Uterus (tissue), 2 donors: ENCODE results near the gene PXDC1.

ENCODE experiments used
- POLR2A ChIP-seq, 2 donors: fragments of 450-650 bp; IDR thresholded peaks; one replicate each; pipeline ENCODE4 v1.6.1; 2016; ENCODE audit warnings: antibody characterized with exemption in 2 of 2, mild to moderate bottlenecking in 1 of 2, moderate library complexity in 1 of 2
- TF ChIP-seq, protein P1 (sequence below), 4 experiments: fragments of 200-600 bp in 2 of 4; fragments of 450-650 bp in 2 of 4; sonication (generic) in 2 of 4; IDR thresholded peaks; one replicate each; pipeline ENCODE4 v1.5.1; 2016 to 2019; ENCODE audit warnings: antibody characterized with exemption in 4 of 4, mild to moderate bottlenecking in 2 of 4, moderate library complexity in 1 of 4

DNA sequence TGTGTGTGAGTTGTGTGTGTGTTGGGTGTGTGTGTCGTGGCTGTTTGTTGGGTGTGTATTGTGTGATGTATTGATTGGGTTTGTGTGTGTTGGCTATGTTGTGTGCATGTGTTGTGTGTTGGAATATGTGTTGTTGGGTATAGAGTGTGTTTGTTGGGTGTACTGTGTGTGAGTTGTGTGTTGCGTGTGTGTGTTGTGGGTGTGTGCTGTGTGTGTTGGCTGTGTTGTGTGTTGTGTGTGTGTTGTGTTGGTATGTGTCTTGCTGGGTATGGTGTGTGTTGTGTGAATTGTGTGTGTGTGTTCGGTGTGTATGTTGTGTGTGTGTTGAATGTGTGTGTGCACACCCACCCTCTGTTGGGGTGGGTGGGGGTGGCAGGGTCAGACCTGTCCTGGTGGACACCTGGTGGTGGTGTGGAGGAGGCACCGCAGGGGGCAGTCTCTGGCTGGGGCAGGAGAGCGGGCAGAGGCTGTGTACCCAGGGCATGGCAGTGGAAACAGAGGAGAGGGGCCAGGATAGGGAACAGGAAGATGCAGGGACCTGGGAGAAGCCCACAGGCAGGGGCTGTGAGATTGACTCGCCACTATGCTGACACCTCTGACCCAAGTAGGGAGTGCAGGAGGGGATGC lies 25.5 kb upstream of the PXDC1 start:
- no peak for TF ChIP-seq POLR2A (IDR thresholded peaks at IDR 0.05)
- TF ChIP-seq, protein P1, sequence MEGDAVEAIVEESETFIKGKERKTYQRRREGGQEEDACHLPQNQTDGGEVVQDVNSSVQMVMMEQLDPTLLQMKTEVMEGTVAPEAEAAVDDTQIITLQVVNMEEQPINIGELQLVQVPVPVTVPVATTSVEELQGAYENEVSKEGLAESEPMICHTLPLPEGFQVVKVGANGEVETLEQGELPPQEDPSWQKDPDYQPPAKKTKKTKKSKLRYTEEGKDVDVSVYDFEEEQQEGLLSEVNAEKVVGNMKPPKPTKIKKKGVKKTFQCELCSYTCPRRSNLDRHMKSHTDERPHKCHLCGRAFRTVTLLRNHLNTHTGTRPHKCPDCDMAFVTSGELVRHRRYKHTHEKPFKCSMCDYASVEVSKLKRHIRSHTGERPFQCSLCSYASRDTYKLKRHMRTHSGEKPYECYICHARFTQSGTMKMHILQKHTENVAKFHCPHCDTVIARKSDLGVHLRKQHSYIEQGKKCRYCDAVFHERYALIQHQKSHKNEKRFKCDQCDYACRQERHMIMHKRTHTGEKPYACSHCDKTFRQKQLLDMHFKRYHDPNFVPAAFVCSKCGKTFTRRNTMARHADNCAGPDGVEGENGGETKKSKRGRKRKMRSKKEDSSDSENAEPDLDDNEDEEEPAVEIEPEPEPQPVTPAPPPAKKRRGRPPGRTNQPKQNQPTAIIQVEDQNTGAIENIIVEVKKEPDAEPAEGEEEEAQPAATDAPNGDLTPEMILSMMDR (IDR thresholded peaks at IDR 0.05) = no peak
